NCI-H345 (cell line): Measurements from ENCODE around the gene TLCD5.
A peak's percentile ranks its signal among the peaks of the same experiment; 100 is the strongest.

Source experiments
- DNase-seq: peaks from one replicate; lab custom pipeline; 2025; lab: John Stamatoyannopoulos, UW

Gene TLCD5

DNA sequence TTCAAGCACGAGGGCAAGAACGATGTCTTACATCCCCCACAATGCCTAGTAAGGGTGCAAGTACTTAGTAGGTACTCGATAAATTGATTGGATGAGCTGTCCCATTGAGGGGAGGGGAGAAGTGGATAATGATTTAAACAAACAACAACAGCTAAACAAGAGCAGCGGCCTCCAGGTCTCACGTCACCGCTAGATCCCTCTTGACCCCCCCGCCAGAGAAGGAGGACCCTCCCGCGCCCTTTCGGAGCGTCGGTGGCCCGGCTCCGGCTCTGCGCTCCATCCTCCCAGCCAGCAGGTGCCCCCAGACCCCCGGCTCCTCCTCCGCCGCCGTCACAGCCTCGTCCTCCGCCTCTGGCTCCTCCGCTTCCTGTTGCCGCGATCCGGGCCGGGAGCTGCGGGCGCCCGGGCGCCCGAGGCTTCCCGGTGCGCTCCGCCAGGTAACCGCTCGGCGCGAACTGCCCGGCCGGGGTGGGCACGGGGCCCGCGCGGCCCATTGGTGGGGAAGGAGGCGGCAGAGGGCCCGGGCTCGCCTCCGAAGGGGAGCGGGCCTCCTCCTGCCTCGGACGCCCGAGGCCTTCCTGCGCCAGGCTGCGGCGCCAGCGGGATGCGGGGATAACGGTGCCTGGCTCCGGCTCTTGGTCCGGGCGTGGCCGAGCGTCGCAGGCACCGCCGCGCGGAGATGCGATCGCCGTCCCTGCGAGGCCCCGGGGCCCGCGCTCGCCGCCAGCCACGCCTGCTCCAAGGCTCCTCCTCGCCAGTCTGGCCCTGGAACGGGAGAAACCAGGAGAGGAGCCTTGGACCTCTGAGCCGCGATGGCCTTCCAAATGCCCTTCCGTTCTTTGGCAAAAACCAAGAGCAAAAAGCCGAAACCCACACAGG, at the start of gene TLCD5:
TSS of gene TLCD5 (plus strand) at position 368 of the 879 bp plus-strand sequence. CDS start 2,143 bp downstream, outside the sequence.
- DNase-seq: peak; percentile 87

DNA sequence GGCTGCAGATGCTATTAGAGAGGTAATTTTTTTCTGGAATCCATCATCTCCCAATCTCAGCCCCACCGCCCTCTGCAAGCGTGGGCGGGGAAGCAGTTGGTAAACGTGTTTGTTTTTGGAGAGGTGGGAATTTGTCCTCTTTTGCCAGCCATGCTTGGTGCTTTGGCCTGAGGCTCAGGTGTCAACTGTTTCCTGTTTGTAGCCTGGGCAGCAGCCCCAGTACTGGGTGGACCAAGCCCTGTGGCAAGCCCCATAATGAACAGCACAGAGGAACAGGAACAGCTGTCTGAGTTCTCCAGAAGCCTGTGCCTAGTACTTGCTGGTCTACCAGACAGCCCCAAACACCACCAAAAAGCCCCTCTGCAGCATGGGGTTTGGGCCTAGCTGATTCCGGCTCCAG, 45.6 kb upstream of the TLCD5 start:
- no peak for DNase-seq

- DNase-seq: no peak
Measured at GRCh38 chr11:120280600-120281051, 44.5 kb upstream of the TLCD5 start.

DNA sequence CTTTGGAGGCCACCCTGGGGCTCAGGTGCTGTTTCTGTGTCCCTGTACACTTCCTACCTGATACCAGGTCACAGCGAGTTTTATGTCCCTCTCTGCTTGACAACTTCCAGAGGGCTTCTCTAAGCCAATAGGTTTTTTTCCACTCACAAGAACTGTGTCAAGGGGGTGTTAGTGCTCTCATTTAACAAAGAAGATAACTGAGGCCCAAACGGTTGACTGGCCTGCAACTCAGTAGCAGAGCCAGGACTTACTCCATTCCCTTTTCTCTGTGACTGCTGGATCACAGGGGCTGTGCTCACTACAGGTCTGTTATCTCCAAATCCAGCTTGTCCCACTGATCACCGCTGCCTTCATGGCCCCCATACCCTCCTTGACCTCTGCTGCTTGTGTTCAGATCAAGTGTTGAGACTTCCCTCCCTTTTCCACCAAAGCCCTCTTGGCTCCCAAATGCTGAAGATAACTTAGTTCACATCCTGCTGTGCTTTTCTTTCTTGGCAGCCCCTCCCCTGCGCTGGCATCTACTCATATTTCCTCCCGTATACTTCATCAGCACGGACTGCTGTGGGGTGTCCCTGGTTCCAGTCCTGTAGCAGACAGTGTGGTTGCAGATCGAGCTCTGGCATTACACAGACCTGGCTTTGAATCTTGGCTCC, 43.8 kb upstream of the TLCD5 start:
- DNase-seq: no peak

GRCh38 chr11:120283124-120283523, 42.0 kb upstream of the TLCD5 start:
- no peak for DNase-seq

DNA sequence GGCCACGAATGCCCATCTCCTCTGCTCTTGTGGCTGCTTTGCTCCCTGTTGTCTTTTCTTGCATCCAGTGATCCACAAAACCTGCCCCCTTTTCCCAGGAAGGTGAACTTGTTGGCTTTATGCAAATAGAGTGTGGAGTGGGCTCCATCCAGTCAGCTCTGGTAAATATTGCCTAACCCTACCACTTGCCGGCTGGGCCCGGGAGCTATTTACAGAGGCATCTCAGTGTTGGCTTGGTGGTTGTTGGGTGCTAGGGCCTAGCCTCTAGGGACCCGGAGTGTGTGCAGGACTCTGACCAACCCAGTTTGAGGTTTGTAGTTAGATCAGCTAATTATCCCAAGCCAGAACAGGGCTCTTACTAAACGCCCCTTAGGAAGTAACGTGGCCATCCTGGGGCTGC, 40.8 kb upstream of the TLCD5 start:
- DNase-seq: peak; percentile 8

DNA sequence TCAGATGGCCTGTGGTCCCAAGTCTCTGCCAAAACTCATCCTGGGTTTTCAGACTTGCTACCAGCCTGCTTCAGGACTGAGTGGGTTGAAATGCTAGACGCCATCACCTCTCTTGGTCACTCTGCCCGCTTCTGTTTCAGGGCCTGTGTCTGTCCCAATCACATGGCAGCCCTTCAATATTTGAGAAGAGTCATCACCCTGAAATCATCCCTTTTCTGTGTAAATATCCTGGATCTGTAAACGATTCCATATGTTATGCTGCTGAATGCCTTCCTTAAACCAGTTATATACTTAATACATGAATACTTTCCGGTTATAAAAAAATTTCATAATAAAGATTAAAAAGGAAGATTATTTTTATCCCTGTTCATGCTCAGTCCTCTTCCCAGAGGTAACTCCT, 39.8 kb upstream of the TLCD5 start:
- no peak for DNase-seq

GRCh38 chr11:120288021-120288420, 37.1 kb upstream of the TLCD5 start:
- no peak for DNase-seq

GRCh38 chr11:120289426-120289825, 35.7 kb upstream of the TLCD5 start:
- no peak for DNase-seq

GRCh38 chr11:120290956-120291355, 34.1 kb upstream of the TLCD5 start:
- no peak for DNase-seq

DNA sequence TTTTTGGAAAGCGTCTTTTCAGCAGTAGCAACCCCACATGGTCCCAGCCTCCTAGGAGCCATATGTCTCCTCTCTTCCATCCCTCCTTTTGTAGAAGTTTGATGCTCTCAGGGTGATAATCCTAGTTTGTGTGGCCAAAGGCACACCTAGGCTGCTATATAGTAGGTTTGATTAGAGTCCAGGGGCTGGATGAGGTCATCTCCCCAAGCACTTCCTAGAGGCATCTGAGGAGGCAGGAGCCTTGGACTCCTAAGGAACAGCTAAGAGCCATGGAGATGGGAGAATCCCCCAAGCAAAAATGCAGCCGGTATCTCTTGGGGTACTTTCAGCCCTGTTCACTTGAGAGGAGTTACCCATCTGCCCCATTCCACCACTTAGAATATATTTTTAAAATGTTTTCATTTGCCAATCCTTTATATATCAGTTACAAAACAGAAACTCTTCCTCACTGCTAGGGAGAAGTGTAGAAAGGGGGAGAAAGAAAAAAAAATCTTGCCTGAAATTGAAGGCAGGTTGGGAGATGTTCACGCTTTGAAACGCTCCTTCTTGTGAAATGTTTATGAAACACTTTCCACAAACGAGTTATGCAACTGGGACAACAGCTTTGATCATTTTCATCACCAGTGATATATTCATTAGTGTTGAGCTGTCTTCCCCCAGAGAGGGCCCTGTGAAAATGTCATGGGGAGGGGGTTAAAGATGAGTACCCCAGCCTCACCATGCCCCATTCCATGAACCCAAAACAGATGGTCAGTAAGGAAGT, 31.9 kb upstream of the TLCD5 start:
- no peak for DNase-seq

- DNase-seq: no peak
Measured at GRCh38 chr11:120294096-120294495, 31.0 kb upstream of the TLCD5 start.

- DNase-seq: no peak
Measured at GRCh38 chr11:120295099-120295498, 30.0 kb upstream of the TLCD5 start.

DNA sequence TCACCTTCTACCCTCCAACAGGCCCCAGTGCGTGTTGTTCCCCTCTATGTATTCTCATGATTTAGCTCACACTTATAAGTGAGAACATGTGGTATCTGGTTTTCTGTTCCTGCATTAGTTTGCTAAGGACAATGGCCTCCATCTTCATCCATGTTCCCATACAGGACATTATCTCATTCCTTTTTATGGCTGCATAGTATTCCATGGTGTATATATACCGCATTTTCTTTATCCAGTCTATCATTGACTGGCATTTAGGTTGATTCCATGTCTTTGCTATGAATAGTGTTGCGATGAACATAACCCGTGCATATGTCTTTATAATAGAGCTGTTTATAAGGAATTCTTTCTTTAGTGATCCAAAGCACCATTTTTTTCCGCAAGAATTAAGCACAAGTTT, 28.5 kb upstream of the TLCD5 start:
- no peak for DNase-seq

GRCh38 chr11:120298461-120298860, 26.6 kb upstream of the TLCD5 start:
- no peak for DNase-seq

GRCh38 chr11:120302001-120302805, 22.9 kb upstream of the TLCD5 start:
- peak; percentile 15 for DNase-seq

GRCh38 chr11:120303004-120303637, 22.0 kb upstream of the TLCD5 start:
- DNase-seq: peak; percentile 72

- no peak for DNase-seq
Measured at GRCh38 chr11:120304526-120304925, 20.6 kb upstream of the TLCD5 start.

GRCh38 chr11:120305286-120305685, 19.8 kb upstream of the TLCD5 start:
- no peak for DNase-seq

DNA sequence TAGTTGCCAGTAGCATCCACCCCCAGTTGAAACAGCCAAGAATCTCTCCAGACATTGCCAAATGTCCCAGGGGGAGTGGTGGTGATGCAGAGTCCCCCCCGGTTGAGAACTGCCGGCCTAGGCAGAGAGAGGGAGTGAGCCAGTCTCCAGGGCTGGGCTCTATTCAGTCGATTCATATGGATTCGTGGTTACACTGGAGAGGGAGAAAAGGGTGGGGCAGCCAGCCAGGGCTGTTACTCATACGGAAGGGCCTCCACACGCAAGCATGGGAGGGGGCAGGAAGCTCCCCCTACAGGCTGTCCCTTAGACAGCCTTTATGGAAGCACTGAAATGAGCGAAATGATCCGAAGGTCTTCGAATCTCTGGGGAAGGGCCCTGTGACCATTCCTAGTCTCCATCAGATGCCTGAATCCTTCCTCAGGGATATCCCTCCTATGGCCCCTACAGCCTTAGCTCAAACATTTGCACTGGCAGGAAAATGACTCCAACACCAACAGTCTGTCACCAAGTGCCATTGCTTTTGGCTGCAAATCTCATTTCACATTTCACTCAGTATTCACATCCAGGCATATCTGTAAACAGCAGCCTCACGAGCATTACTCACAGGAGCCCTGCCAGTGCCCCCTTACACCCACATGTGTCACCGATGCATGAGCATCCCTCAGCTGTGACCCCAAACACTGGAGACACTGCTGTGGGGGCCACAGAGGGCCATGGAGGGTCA, 18.4 kb upstream of the TLCD5 start:
- DNase-seq: no peak

GRCh38 chr11:120307476-120307875, 17.6 kb upstream of the TLCD5 start:
- DNase-seq: no peak
